Smooth muscle cell (in vitro differentiated cells): ENCODE data around the gene LGALS8. TPM values are rescaled to one million over a fixed set of nuclear protein-coding genes. Genes with fewer than 3 reads are reported as not detected.

Experiments
- DNase-seq: peaks from one replicate; lab custom pipeline; 2025; ENCODE audit not compliant: unreplicated experiment; lab: John Stamatoyannopoulos, UW
- H2AFZ ChIP-seq: fragments of 200-600 bp; sonication (generic); 2 replicates; pipeline ENCODE4 v1.6.0; 2016; ENCODE audit warnings: antibody characterized with exemption, low read depth, mild to moderate bottlenecking
- H3F3A ChIP-seq: fragments of 200-600 bp; sonication (generic); 2 replicates; pipeline ENCODE4 v1.6.0; 2017; ENCODE audit warnings: antibody characterized with exemption, low read depth
- H3K27ac ChIP-seq: fragments of 200-600 bp; sonication (generic); 2 replicates; pipeline ENCODE4 v1.5.1; 2016; ENCODE audit warnings: low read depth, mild to moderate bottlenecking
- H3K27me3 ChIP-seq: fragments of 200-600 bp; sonication (generic); 2 replicates; pipeline ENCODE4 v1.6.1; 2016; ENCODE audit warnings: low read depth, mild to moderate bottlenecking
- H3K36me3 ChIP-seq: fragments of 200-600 bp; sonication (generic); 2 replicates; pipeline ENCODE4 v1.5.1; 2016; ENCODE audit warnings: low read depth
- H3K4me1 ChIP-seq: fragments of 200-600 bp; sonication (generic); 2 replicates; pipeline ENCODE4 v1.5.1; 2016; ENCODE audit warnings: low read depth
- H3K4me2 ChIP-seq: fragments of 200-600 bp; sonication (generic); 2 replicates; pipeline ENCODE4 v1.6.0; 2016; ENCODE audit warnings: mild to moderate bottlenecking
- H3K4me3 ChIP-seq: fragments of 200-600 bp; sonication (generic); 2 replicates; pipeline ENCODE4 v1.5.1; 2016; ENCODE audit warnings: mild to moderate bottlenecking
- H3K79me2 ChIP-seq: fragments of 200-600 bp; sonication (generic); 2 replicates; pipeline ENCODE4 v1.6.0; 2016; ENCODE audit warnings: low read depth, mild to moderate bottlenecking
- H3K9ac ChIP-seq: fragments of 200-600 bp; sonication (generic); 2 replicates; pipeline ENCODE4 v1.6.0; 2016; ENCODE audit warnings: low read depth
- H3K9me3 ChIP-seq: fragments of 200-600 bp; sonication (generic); replicated peaks from 2 replicates; pipeline ENCODE4 v1.5.1; 2016; ENCODE audit warnings: low read depth
- H4K20me1 ChIP-seq: fragments of 200-600 bp; sonication (generic); 2 replicates; pipeline ENCODE4 v1.6.0; 2016; ENCODE audit warnings: low read depth
- CTCF ChIP-seq: fragments of 200-600 bp; sonication (generic); IDR thresholded peaks from 2 replicates; pipeline ENCODE4 v1.5.1; 2017; ENCODE audit warnings: borderline replicate concordance, mild to moderate bottlenecking, antibody characterized with exemption; ENCODE audit not compliant: insufficient read depth, poor library complexity, severe bottlenecking
- WGBS: methylation state at CpG from one replicate; pipeline ENCODE4 v1.1.7; 2016; ENCODE audit warnings: low lambda C conversion rate; 5-methylcytosine and 5-hydroxymethylcytosine counted together
- polyA plus RNA-seq: library from polyadenylated mRNA; unstranded; fragments of >200 nt; fragmentation: Nextera tagmentation; extraction: Ambion mirVana; gene quantifications from 2 replicates; pipeline ENCODE4 v1.2.1, GENCODE V29; 2016
- total RNA-seq: library from RNA; depleted of rRNA; stranded (reverse); fragments of >200 nt; gene quantifications from 2 replicates; pipeline ENCODE4 v1.2.3, GENCODE V29; 2014

Gene LGALS8
- total and polyA plus RNA-seq, 2 experiments from 2014 or later, result 25.7 to 72.2 TPM

- Histone ChIP-seq H3K36me3 (no peaks in the 10 kb centered on the region), H3K4me3 (no peak overlapping the region), H3K79me2 (no peaks in the 10 kb centered on the region), H3K9ac (no peak overlapping the region), H4K20me1 (no peaks in the 10 kb centered on the region), H3K9me3 (no peaks in the 10 kb centered on the region), H3K4me1 (peaks cover 6% of the 10 kb centered on the region), H3F3A (peaks cover 6% of the 10 kb centered on the region), H3K27me3 (no peaks in the 10 kb centered on the region), H2AFZ (no peak overlapping the region), H3K4me2 (no peak overlapping the region), H3K27ac (no peak overlapping the region)
- 80% methylated on average over 5 of the region's 5 CpGs for WGBS
- DNase-seq, result no peak
- no peak for TF ChIP-seq CTCF
These were observed 16.6 kb upstream of the LGALS8 start for GRCh38 chr1:236507022-236507700.

- no peaks in the 10 kb centered on the region for H3K36me3 ChIP-seq
- H3F3A ChIP-seq, result no peaks in the 10 kb centered on the region
- no peak overlapping the region for H3K4me3 ChIP-seq
- no peak overlapping the region for H3K9ac ChIP-seq
- H4K20me1 ChIP-seq, result no peaks in the 10 kb centered on the region
- 93% methylated on average over 6 of the region's 6 CpGs for WGBS
- no peaks in the 10 kb centered on the region for H3K9me3 ChIP-seq
- no peak for TF ChIP-seq CTCF
- no peak for DNase-seq
- H3K79me2 ChIP-seq, result no peaks in the 10 kb centered on the region
- H3K27ac ChIP-seq, result no peak overlapping the region
- no peak overlapping the region for H2AFZ ChIP-seq
- no peaks in the 10 kb centered on the region for H3K27me3 ChIP-seq
- H3K4me2 ChIP-seq, result no peak overlapping the region
- no peaks in the 10 kb centered on the region for H3K4me1 ChIP-seq
These were observed 15.2 kb upstream of the LGALS8 start for GRCh38 chr1:236508593-236509027.

- WGBS, result 84% methylated on average over 1 of the region's 1 CpG
- H3K4me1 ChIP-seq, result no peaks in the 10 kb centered on the region
- no peaks in the 10 kb centered on the region for H4K20me1 ChIP-seq
- H3K27ac ChIP-seq, result no peak overlapping the region
- no peak overlapping the region for H3K9ac ChIP-seq
- no peaks in the 10 kb centered on the region for H3K79me2 ChIP-seq
- no peak overlapping the region for H3K4me2 ChIP-seq
- no peak for DNase-seq
- H3K9me3 ChIP-seq, result no peaks in the 10 kb centered on the region
- no peaks in the 10 kb centered on the region for H3F3A ChIP-seq
- TF ChIP-seq CTCF, result no peak
- no peaks in the 10 kb centered on the region for H3K27me3 ChIP-seq
- H3K4me3 ChIP-seq, result no peak overlapping the region
- H3K36me3 ChIP-seq, result no peaks in the 10 kb centered on the region
- H2AFZ ChIP-seq, result no peak overlapping the region
These were observed 14.6 kb upstream of the LGALS8 start for GRCh38 chr1:236509203-236509602.
